Astrocyte (in vitro differentiated cells and primary cell): ENCODE measurements around the gene PTCH1. TPM values are rescaled to one million over a fixed set of nuclear protein-coding genes. Genes with fewer than 3 reads are reported as not detected.

ENCODE experiments used
- DNase-seq: peaks from one replicate; pipeline ENCODE4 v3.0.0-alpha.2; 2010; ENCODE audit warnings: low read depth
- FAIRE-seq: peaks from 2 replicates; lab custom pipeline; 2011; peaks lifted over from hg19 to GRCh38; lab: Jason Lieb, UNC
- H2AFZ ChIP-seq: 2 replicates; pipeline ENCODE4 v1.6.0; 2012; ENCODE audit warnings: low read depth, low read length, inconsistent platforms
- H3K27ac ChIP-seq: 2 replicates; pipeline ENCODE4 v1.5.1; 2011; ENCODE audit warnings: low read depth, low read length, inconsistent platforms
- H3K27me3 ChIP-seq: 2 replicates; pipeline ENCODE4 v1.6.0; 2011; ENCODE audit warnings: low read length, inconsistent platforms; ENCODE audit not compliant: insufficient read depth
- H3K36me3 ChIP-seq: 2 replicates; pipeline ENCODE4 v1.5.1; 2011; ENCODE audit warnings: low read length, inconsistent platforms; ENCODE audit not compliant: insufficient read depth
- H3K4me1 ChIP-seq: 2 replicates; pipeline ENCODE4 v1.5.1; 2011; ENCODE audit warnings: low read length, inconsistent platforms; ENCODE audit not compliant: insufficient read depth
- H3K4me2 ChIP-seq: 2 replicates; pipeline ENCODE4 v1.6.0; 2012; ENCODE audit warnings: low read length, inconsistent platforms
- H3K4me3 ChIP-seq: 2 replicates; pipeline ENCODE4 v1.5.1; 2011; ENCODE audit warnings: low read depth, mild to moderate bottlenecking, low read length, inconsistent platforms; ENCODE audit not compliant: insufficient read depth
- H3K79me2 ChIP-seq: 2 replicates; pipeline ENCODE4 v1.6.0; 2012; ENCODE audit warnings: mild to moderate bottlenecking, low read length, inconsistent platforms; ENCODE audit not compliant: insufficient read depth
- H3K9ac ChIP-seq: 2 replicates; pipeline ENCODE4 v1.6.0; 2012; ENCODE audit warnings: mild to moderate bottlenecking, low read length, inconsistent platforms
- H3K9me3 ChIP-seq: 2 replicates; pipeline ENCODE4 v1.5.1; 2012; ENCODE audit warnings: low read depth, mild to moderate bottlenecking, low read length, inconsistent platforms; ENCODE audit not compliant: insufficient read depth
- H4K20me1 ChIP-seq: 2 replicates; pipeline ENCODE4 v1.6.0; 2012; ENCODE audit warnings: low read length, inconsistent platforms; ENCODE audit not compliant: insufficient read depth
- H3K27ac Mint-ChIP-seq: one replicate; pipeline ENCODE4 v1.8.0; 2021; ENCODE audit warnings: mild to moderate bottlenecking, mixed read lengths; ENCODE audit not compliant: unreplicated experiment
- H3K27me3 Mint-ChIP-seq: one replicate; pipeline ENCODE4 v1.8.0; 2021; ENCODE audit warnings: low read depth, mixed read lengths; ENCODE audit not compliant: unreplicated experiment
- H3K36me3 Mint-ChIP-seq: one replicate; pipeline ENCODE4 v1.8.0; 2021; ENCODE audit warnings: low read depth, mixed read lengths; ENCODE audit not compliant: unreplicated experiment
- H3K4me1 Mint-ChIP-seq: one replicate; pipeline ENCODE4 v1.8.0; 2021; ENCODE audit warnings: low read depth, mixed read lengths; ENCODE audit not compliant: unreplicated experiment
- H3K4me3 Mint-ChIP-seq: one replicate; pipeline ENCODE4 v1.8.0; 2021; ENCODE audit warnings: mild to moderate bottlenecking, moderate library complexity, mixed read lengths; ENCODE audit not compliant: unreplicated experiment
- H3K9me3 Mint-ChIP-seq: one replicate; pipeline ENCODE4 v1.8.0; 2021; ENCODE audit warnings: mild to moderate bottlenecking, mixed read lengths; ENCODE audit not compliant: unreplicated experiment
- EZH2 ChIP-seq: IDR thresholded peaks from 2 replicates; pipeline ENCODE4 v1.6.1; 2012; ENCODE audit warnings: mild to moderate bottlenecking, low read length, inconsistent platforms; ENCODE audit not compliant: insufficient read depth
- total RNA-seq: library from RNA; stranded (reverse); gene quantifications from 2 replicates; pipeline ENCODE4 v1.2.1, GENCODE V29; 2021
- TF ChIP-seq, protein P1 (sequence below): IDR thresholded peaks from 2 replicates; pipeline ENCODE4 v1.5.1; 2011; ENCODE audit warnings: low read depth, mild to moderate bottlenecking, inconsistent platforms, low read length, moderate library complexity; ENCODE audit not compliant: insufficient read depth

The PTCH1 gene
- total RNA-seq, 1 donor from 2014 or later, result 21.3 TPM

DNA sequence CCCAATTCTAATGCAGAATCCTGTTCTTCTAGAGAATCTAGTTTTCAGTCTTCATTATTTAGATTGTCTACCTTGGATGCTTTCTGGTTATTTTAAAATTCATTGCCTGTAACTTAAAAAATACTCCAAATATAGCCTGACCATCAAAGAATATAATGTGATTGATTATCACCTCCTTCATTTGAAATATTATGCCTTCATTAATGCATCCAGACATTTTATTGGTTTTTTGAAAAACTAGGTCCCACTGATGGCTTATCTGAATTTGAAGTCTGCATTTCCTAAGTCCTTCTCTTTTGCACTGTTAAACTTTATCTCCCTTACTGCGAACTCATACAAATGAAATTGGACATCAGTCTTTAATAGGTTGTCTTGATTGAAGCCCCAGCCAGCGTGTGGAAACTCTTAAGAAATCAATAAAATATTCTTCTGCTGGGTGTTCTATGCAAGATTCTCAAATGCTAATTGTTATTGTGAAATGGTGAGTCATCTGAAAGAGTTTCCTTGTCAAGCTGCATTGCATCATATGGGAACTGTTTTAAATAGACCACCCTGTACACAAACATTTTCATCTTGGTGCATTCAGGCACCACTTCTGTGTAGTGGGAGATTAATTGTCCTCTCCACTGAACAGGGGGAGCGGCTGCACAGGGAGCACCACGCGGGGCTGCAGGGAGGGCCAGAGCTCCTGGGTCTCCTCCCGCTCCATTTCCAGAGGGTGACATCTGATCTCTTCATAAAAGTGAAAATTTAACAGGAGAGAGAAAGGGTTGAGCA lies 106.9 kb downstream of the PTCH1 start:
- H3K27me3 ChIP-seq, result no peaks in the 10 kb centered on the region
- no peak for FAIRE-seq
- no peaks in the 10 kb centered on the region for H3K27me3 Mint-ChIP-seq
- no peaks in the 10 kb centered on the region for H4K20me1 ChIP-seq
- H3K4me3 ChIP-seq, result no peak overlapping the region
- DNase-seq, result peak; percentile 77
- peak overlapping the region; percentile 60 for H3K27ac Mint-ChIP-seq
- H3K79me2 ChIP-seq, result no peaks in the 10 kb centered on the region
- H3K4me1 Mint-ChIP-seq, result peaks cover 13% of the 10 kb centered on the region
- H3K36me3 Mint-ChIP-seq, result no peaks in the 10 kb centered on the region
- TF ChIP-seq, protein P1, sequence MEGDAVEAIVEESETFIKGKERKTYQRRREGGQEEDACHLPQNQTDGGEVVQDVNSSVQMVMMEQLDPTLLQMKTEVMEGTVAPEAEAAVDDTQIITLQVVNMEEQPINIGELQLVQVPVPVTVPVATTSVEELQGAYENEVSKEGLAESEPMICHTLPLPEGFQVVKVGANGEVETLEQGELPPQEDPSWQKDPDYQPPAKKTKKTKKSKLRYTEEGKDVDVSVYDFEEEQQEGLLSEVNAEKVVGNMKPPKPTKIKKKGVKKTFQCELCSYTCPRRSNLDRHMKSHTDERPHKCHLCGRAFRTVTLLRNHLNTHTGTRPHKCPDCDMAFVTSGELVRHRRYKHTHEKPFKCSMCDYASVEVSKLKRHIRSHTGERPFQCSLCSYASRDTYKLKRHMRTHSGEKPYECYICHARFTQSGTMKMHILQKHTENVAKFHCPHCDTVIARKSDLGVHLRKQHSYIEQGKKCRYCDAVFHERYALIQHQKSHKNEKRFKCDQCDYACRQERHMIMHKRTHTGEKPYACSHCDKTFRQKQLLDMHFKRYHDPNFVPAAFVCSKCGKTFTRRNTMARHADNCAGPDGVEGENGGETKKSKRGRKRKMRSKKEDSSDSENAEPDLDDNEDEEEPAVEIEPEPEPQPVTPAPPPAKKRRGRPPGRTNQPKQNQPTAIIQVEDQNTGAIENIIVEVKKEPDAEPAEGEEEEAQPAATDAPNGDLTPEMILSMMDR, result no peak
- no peak for TF ChIP-seq EZH2
- H3K4me3 Mint-ChIP-seq, result no peak overlapping the region
- no peaks in the 10 kb centered on the region for H3K9me3 Mint-ChIP-seq
- no peak overlapping the region for H3K27ac ChIP-seq
- peaks cover 4% of the 10 kb centered on the region for H3K4me1 ChIP-seq
- no peak overlapping the region for H2AFZ ChIP-seq
- H3K36me3 ChIP-seq, result no peaks in the 10 kb centered on the region
- H3K9ac ChIP-seq, result no peak overlapping the region
- peak overlapping the region; percentile 57 for H3K4me2 ChIP-seq
- no peaks in the 10 kb centered on the region for H3K9me3 ChIP-seq

DNA sequence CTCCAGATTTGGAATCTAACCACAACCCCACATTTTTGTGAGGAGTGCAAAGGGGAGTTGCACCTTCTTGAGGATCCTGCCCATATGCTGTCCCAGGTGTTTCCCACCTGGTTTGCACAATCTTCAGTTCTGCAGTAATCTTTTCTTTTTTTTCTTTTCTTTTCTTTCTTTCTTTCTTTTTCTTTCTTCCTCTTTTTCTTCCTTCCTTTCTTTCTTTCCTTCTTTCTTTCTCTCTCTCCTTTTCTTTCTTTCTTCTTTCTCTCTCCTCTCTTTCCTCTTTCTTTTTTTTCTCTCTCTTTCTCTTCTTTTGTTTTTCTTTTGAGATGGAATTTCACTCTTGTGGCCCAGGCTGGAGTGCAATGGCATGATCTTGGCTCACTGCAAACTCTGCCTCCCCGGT lies 109.2 kb downstream of the PTCH1 start:
- peaks cover 13% of the 10 kb centered on the region for H3K4me1 Mint-ChIP-seq
- Histone ChIP-seq H3K27me3 (no peaks in the 10 kb centered on the region), H3K9me3 (no peaks in the 10 kb centered on the region), H3K4me3 (no peak overlapping the region), H4K20me1 (no peaks in the 10 kb centered on the region), H3K36me3 (no peaks in the 10 kb centered on the region), H2AFZ (no peak overlapping the region), H3K27ac (no peak overlapping the region), H3K4me2 (no peak overlapping the region), H3K4me1 (peaks cover 4% of the 10 kb centered on the region), H3K9ac (no peak overlapping the region), H3K79me2 (no peaks in the 10 kb centered on the region)
- DNase-seq (no peak), FAIRE-seq (no peak)
- H3K36me3 Mint-ChIP-seq, result peaks cover 2% of the 10 kb centered on the region
- TF ChIP-seq, protein P1, result no peak
- no peak for TF ChIP-seq EZH2
- H3K9me3 Mint-ChIP-seq, result peaks cover 7% of the 10 kb centered on the region
- H3K4me3 Mint-ChIP-seq, result no peak overlapping the region
- H3K27me3 Mint-ChIP-seq, result no peaks in the 10 kb centered on the region
- no peak overlapping the region for H3K27ac Mint-ChIP-seq

DNA sequence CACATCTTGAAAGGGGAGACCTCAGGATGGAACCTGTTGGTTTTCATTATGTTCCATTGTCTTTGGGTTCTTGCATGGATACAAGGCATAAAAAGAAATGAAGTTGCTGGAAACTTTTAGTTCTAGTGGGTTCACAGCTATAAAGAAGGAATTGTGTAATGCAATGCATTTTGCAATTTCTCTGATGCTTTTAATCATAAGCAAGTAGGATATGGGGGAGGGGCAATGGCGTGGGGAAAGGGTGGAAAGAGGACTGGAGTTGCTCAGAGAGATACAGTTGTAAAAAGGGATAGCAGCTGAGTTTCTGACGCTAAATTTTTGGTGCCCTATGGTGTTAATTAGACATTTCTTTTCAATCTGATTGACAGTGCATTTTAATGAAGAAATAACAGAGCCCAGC lies 110.7 kb downstream of the PTCH1 start:
- no peaks in the 10 kb centered on the region for H3K27me3 ChIP-seq
- no peak for DNase-seq
- H3K27ac Mint-ChIP-seq, result no peak overlapping the region
- H3K4me1 Mint-ChIP-seq, result peaks cover 13% of the 10 kb centered on the region
- H3K36me3 ChIP-seq, result no peaks in the 10 kb centered on the region
- no peak overlapping the region for H3K4me3 ChIP-seq
- no peak overlapping the region for H3K9ac ChIP-seq
- H3K4me3 Mint-ChIP-seq, result no peak overlapping the region
- no peaks in the 10 kb centered on the region for H4K20me1 ChIP-seq
- H3K27me3 Mint-ChIP-seq, result no peaks in the 10 kb centered on the region
- TF ChIP-seq, protein P1, result no peak
- no peak for TF ChIP-seq EZH2
- H2AFZ ChIP-seq, result no peak overlapping the region
- peaks cover 2% of the 10 kb centered on the region for H3K36me3 Mint-ChIP-seq
- H3K27ac ChIP-seq, result no peak overlapping the region
- H3K4me1 ChIP-seq, result peaks cover 4% of the 10 kb centered on the region
- H3K9me3 ChIP-seq, result no peaks in the 10 kb centered on the region
- no peaks in the 10 kb centered on the region for H3K79me2 ChIP-seq
- no peak overlapping the region for H3K4me2 ChIP-seq
- no peak for FAIRE-seq
- H3K9me3 Mint-ChIP-seq, result peaks cover 9% of the 10 kb centered on the region
